HG03139 (cell line): Measurements from ENCODE around the gene MPG.

Source experiments
- ATAC-seq: cut with Tn5 transposase; IDR thresholded peaks from one replicate; pipeline ENCODE4 v1.9.1; 2021; ENCODE audit not compliant: unreplicated experiment

Gene MPG

DNA sequence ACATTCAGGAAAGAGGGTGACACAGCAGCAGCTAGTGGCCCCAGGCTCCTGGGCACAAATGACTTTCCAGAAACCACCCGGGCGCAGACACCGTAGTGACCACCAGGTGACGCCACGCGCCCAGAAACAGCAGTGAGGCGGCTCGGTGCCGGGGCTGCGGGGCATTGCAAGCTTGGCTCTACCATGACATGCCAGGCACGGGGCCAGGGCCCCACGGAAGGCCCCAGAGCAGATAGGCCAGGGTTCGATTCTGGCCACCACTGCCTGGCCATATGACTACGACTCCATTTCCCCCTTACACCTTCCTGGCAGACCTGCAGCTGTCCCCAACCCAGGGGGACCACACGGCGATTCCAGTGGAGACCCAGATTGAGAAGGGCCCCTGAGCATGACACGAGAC, 12.3 kb upstream of the MPG start:
- no peak for ATAC-seq

DNA sequence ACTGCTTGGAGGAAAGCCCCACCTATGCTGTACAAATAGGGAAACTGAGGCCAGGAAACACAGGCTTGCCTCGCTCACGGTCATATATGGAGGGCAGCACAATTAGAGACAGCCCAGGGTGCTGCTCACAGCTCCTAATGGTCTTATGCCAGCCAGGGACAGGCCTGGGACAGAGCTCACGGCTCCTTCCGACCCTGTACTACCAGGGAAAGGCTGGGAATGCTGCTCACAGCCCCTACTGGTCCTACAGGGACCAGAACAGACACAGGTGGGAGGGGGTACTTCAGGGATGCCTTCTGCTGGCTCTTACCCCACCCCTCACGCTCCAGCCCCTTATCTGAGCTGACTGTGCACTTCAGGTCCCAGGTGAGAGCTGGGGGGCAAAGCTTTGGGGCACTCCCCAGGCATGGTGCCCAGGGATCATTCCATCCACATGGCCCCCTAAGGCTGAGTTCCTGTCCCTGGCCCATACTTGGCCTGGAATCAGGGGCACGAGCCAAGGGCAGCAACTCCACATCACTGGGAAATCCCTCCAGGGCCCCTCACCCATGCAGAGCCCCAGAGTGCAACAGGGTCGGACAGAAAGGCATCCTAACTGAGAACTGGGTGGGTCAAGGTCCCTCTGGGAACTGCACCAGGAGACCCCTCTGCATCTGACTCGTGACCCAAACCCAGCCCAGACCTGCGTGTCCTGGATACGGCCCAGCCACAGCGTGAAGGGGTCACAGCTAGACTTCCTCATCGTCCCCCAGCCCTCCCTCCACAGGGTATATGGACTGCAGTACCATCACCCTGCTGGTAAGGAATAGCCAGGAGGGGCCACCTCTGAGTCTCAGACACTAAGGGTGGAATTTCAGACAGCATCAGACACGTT, 11.5 kb upstream of the MPG start:
- ATAC-seq: no peak

DNA sequence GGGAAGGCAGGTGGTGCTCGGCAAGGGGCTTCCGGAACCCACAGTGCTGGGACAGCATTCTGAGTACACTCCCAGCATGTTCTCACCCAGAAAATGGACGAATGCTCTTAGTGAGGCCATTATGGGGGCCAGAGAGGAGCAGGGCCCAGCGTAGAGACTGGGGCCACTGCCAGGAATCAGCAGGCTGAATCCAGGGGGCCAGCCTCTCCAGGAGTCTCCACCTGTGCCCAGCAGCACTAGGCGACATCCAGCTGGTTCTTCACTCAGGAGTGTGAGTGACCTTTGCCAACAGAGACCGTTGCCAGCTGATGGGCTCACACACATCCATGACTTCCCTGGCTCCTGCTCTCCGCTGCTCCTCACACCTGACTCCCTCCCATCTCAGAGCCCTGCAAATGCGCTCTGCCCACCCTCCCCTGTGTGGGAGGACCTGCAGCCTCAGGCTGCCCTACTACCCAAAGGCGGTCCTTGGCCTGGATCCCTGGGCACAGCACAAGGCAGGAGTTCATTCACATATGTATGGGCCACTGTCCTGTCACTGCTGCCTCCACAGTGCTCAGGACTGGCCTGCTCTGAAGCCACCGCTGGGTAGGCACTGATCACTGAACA, 10.7 kb upstream of the MPG start:
- no peak for ATAC-seq

DNA sequence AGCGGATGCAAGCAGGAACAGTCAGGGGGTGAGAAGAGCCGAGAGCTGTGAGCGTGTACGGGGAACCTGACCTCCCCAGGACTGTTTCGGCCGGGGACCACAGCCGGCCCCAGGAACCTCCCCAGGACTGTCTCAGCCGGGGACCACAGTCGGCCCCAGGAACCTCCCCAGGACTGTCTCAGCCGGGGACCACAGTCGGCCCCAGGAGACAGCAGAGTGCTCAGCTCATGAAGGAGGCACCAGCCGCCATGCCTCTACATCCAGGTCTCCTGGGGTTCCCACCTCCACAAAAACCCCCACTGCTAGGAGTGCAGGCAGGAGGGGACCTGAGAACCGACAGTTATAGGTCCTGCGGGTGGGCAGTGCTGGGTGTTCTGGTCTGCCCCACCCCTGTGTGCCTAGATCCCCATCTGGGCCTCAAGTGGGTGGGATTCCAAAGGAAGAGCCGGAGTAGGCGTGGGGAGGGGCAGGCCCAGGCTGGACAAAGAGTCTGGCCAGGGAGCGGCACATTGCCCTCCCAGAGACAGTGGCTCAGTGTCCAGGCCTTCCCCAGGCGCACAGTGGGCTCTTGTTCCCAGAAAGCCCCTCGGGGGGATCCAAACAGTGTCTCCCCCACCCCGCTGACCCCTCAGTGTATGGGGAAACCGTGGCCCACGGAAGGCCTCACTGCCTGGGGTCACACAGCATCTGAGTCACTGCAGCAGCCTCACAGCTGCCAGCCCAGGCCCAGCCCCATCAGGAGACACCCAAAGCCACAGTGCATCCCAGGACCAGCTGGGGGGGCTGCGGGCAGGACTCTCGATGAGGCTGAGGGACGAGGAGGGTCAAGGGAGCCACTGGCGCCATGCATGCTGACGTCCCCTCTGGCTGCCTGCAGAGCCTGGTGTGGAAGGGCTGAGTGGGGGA, 9.9 kb upstream of the MPG start:
- ATAC-seq: no peak

DNA sequence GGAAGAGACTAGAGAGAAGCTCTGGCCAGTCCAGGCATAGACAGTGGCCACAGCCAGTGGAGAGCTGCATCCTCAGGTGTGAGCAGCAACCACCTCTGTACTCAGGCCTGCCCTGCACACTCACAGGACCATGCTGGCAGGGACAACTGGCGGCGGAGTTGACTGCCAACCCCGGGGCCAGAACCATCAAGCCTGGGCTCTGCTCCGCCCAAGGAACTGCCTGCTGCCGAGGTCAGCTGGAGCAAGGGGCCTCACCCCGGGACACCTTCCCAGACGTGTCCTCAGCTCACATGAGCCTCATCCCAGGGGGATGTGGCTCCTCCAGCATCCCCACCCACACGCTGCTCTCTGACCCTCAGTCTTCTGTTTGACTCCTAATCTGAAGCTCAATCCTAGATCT, 8.8 kb upstream of the MPG start:
- no peak for ATAC-seq

DNA sequence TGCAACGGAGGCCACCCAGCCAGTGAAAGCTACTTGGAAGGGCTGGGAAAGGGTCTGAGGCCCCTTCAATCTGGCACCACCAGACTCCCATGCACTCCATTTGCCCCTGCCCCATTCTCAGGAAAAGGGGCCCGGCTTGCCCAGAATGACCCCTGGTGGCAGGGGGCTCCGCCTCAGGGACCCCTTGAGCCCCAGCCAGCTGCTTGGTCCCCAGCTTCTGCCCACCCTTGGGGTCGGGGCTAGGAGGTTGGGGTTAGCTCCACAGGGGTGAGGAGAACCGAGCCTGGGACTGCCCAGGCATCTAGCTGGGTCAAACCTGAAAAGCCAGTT, 6.8 kb upstream of the MPG start:
- no peak for ATAC-seq

DNA sequence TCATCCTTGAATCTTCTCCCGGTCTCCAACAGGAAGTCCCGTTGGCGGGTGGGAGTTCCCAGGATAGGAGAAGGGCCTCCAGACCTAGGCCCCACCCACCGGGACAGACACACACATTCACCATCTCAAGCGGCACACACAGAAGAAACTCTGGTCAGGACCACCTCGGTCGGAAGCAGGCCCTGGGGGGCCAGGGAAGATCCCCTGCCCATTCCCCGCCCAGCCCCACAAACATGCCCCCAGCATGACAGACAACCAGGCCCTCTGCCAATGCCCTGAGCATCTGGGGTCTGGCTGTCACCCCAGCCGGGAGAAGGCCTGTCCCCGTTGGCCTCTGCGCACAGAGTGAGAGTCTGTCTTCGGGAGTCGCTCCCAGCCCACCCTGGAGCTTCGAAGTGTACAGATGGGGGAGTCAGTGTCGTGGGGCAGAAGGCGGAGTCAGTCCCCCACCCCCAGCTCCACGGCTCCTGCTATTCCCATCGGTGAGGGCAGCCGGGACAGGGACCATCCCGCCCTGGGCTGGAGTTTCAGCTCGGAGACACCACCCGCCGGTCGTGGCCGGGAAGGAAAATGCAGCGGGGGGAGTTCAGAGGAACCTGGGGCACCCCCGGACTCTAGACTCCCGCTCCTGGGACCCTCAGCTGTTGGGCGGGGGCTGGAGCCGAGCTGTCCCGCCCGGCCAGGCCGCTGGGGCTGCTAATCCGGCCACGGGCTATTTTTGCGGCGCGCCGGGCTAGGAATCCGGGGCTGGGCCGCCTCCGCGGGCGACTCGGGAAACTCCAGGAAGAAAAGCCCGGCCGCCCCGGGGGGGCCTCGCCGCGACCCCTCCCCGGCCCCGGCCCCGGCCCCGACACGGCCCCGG, 6.3 kb upstream of the MPG start:
- ATAC-seq: no peak

DNA sequence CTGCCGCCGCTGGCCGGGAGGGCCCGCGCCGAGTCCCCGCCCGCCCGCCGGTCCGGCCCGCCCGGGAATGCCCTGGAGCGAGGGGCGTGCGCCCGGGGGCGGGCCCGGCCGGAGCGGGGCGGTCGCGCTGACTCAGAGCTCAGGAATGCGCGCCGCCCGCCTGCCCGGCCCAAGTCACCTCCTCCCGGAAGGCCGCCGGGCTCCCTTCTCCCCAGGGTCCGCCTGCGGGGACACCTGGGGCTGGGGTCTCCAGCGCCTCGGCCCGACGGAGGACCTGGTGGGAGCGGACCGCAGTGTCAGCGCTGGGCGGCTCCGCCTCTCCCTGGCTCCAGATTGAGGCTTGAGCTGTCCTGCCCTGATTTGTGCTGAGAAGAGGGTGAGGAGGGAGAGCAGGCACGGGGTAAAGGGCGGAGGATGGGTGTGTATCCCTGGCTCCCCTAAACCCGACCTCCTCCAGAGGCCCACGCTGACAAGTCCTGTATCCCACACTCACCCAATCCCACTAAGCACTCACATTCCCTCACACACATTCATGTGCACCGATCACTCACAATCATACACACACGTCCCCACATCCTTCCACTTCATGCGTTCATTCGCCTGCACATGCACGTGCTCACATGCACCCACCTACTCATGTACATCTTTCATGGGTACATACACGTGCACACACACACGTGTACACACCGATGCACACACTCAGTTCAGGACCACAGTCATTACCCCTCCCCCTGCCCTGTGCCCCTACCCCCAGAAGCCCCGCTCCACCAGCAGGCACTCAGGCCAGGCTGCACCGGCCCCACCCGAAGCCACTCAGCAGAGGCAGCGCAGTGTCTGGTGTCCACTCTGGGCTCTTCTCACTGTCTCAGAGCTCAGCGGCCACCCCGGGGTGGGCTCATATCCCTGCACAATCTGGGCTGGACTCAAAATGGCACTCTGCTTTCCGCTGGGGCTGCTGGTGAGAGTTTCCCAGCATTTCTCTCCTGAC, 5.2 kb upstream of the MPG start, which contains the start of gene RHBDF1:
Gene RHBDF1, minus strand, starts transcription at position 71 of the 988 bp plus-strand sequence. CDS start 7,616 bp downstream, outside the sequence.
- ATAC-seq: no peak

DNA sequence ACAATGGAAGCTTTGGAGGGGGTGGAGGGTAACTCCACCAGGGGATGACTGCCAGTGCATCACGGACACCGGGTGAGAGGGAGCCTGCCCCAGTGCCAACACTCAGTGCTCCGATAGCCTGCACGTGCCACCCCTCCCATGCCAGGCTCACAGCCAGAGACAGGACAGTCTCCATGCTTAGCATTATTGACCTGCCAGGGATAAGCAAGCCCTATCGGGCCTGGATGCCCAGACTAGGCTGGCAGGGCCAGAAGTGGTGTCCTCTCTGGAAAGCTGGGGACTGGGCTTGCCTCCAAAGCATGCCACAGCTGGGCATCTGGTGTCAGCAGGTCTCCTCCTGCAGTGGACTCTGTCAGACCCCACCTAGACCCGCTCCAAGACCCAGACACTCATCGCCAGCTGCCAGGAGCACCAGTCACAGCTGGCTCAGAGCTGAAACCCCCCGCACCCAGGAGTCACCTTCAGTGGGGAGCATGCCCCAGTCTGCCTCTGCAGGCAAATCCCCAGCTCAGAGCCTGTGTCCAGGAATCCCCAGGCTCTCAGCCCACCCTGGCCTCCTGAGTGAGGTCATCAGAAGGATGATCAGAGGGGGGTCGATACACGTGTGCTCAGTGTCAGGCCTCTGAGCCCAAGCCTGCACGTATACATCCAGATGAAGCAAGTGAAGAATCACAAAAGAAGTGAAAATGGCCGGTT, 3.8 kb upstream of the MPG start:
- no peak for ATAC-seq

DNA sequence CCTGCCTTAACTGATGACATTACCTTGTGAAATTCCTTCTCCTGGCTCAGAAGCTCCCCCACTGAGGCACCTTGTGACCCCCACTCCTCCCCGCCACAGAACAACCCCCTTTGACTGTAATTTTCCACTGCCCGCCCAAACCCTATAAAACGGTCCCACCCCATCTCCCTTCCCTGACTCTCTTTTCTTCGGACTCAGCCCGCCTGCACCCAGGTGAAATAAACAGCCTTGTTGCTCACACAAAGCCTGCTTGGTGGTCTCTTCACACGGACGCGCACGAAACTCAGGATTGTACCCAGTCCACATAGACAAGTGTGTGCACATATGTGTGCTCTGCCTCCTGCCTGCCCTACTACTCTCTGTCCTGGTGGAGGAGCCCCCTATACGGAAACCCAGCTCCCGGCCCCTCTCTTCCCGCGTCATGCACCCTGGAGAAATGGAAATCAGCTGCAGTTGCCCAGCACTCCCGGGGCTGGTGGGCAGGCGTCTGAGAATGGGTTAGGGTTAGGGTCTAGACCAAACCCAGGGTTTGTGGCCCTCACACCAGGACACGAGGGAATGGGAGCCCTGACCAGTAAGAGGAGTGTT, 3.2 kb upstream of the MPG start:
- no peak for ATAC-seq

DNA sequence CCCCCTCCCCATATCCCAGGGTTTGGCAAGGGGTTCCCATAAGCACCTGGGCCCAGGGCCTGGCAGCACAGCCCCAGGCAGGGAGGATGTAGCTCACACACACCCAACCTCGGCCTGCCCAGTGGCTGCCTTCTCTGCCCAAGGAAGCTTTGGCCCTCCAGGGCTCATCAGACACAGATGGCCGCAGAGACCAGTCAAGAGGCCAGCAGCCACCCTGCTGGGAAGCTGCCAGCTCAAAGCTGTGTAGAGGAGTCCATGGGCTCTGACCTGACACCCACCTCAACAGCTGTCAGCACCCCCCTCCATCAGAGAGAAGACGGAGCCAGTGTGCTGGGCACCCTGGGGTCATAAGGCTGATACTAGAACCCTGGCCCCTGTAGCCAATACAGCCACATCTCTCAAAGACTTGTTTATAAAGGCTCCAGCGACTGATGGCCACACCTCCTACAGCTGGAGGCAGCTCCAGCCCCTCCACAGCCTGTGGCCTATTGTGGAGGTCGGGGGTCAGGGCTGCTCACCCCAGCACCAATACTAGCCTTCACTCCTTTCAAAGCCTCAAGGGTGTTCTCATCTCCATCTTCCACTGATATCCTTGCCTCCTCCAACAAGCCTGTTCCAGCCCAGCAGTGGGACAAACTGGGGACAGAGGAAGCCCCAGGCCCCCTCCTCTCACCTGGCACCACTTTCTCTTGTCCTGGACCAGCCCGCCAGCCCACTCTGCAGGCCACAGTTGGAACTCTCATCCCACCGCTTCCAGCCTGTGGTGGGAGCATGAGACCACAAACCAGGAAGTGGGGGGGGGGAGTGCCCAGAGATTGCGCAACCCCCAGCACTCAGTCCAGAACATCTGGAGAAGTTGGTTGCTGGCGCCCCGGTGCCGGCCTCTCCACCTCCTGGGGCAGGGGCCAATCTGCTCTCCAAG, 2.2 kb upstream of the MPG start:
- ATAC-seq: no peak

DNA sequence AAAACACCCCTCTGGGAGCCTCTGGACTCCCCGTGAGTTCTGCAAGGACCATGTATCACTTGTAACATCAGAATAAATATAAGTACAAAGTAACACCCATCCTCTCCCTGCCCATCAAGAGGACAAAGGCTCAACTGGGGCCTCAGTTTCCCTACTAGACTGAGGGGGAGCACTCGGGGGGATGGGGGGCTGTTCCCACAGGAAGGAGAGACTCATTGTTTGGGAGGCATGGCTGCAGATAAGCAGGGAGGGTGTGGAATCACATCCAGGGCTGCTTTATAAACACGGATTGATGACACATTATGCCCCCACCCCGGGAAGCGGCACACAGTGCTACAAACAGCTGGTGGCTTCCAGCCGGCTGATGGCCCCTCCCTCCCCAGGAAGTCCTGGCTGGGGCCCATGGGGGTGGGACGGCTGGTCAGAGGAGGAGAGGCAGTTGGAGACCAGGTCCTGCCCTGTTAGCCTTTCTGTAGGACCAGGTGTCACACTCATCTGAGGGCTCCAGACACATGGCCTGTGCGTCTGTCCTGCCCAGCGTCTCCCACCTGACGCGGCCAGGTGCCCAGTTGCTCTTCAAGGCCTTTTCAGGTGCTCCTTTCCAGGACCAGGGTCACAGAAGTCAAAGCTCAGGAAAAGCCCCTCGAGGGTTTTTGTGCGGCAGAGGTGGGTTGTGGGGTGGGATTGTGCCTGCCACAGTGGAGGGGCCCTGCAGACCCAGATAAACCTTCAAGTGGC, 1.3 kb upstream of the MPG start:
- no peak for ATAC-seq

DNA sequence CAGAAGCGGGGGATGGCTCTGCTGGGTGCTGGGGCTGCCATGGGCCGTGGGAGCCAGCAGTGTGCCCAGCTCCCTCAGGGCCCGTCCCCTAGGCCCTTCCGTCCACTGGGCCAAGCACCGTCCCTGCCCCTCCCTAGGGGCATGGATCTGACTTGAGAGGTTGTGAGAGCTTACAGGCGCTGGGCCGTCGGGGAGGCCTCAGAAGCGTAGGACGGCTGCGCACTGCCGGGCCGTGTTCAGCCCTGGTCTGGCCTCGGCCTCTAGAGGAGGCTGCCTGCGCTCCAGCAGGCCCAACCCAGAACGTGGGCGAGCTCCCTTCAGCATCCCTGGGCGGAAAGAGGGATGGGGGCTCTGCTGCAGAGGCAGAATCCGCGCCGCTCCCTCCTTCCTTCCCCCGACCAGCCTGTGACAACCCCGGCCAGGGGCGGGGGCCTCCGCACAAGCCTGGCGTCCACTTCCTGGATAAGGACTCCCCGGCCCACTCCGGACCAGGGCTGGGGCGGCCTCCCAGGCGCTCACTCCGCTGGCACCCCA, 685 bp upstream of the MPG start:
- no peak for ATAC-seq

DNA sequence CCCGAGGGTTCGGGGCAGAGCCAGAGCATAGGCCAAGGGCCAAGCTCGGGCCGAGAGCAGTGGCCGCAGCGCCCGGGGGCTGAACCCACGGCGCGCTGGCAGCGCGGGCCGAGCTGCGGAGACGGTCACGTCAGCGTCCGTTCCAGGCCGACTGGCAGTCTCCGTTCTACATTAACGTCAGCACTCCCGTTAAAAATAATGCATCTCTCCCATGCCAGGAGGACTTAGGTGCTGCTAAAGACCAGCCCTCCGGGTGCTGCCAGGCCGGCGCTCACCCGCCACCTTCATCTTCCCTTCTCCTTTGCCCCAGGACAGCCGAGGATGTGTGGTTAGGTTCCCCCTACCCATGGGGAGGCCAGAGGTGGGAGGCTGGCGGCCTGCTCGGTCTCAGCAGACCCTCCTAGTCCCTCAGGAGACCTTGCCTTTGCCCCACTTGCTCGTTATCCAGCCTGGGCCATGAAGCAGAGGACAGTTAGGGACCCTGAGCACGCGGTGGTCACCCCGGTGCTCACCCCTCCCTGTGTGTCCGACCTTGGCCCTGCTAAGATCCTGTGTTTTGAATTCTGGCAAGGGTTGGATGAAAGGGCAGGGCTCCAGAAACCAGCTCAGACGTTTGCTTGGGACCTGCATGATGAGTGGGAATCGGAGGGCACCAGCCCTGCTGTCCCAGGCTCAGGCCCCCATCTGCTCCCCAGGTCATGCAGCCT, 572 bp downstream of the MPG start:
- peak; percentile 14 for ATAC-seq

DNA sequence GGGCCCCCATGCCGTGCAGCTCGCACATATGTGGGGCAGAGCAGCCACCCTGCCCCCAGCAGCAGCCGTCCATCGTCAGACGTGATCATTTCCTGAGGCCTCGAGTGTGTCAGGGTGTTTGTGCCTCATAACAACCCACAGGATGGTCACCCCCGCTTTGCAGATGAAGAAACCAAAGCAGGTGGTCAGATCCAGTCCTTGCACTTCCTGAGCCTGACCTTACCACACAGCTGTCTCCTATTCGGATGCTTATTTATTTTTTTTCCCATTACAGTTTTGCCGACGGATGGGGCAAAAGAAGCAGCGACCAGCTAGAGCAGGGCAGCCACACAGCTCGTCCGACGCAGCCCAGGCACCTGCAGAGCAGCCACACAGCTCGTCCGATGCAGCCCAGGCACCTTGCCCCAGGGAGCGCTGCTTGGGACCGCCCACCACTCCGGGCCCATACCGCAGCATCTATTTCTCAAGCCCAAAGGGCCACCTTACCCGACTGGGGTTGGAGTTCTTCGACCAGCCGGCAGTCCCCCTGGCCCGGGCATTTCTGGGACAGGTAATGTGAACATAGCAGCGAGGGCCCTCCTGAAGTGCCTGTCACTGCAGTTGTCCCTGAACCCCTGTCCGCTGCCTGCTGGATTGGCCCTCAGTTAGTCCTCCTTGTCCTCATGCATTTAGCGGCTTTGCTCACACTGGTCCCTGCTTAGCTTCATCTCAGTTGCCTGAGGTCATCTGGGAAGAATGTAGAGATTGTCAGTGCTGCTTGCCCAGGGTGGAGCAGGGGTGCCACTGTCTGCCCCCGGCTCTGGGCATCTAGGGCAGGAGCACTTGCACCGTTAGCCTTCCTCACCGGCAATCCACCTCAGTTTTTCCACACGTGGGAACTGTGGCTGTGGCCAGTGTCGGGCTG, 1.4 kb downstream of the MPG start:
- no peak for ATAC-seq
